HTR-8/SVneo (cell line): ENCODE results near the gene GNGT1.

Experiments
- DNase-seq: peaks from one replicate; pipeline ENCODE4 v3.0.0; 2011; ENCODE audit warnings: low spot score, mixed read lengths; ENCODE audit not compliant: insufficient read length
- FAIRE-seq: peaks from 2 replicates; lab custom pipeline; 2011; peaks lifted over from hg19 to GRCh38; lab: Jason Lieb, UNC

The GNGT1 gene

DNA sequence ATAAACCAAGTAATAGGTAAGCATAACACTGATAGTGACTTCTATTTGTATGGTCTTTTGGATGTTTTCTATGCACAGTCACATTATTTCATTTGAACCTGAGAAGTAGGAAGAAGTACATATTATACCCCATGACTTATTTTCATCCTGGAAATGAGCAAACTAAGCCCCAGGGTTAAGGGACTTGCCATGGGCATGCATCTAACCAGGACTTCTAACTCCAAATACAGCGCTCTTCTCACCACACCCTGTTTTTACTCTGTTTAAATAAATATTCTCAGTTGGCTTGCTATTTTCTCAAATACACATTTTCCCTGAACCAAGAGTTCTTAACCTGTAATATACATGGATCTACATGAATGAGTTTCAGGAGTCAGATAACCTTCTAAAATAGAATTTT is 31.5 kb downstream of the GNGT1 start:
- DNase-seq (no peak), FAIRE-seq (no peak)

DNA sequence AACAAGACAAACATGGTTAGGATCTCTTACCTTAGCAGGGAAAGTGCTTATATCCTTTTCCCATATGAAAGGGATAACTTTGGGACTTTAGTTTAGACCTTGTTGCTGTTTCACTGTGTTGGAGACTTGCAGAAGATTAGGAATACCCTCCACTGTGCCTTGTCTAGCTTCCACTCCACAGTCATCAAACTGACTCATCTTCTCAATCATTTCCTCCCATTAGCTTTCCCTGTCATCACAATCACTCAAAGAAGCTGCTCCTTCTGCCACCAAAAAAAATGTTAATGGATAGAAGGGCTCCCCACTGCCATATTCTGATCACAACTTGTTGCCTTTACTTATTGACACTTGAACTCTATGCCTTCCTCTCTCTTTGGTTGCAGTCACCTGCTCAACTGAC is 31.9 kb downstream of the GNGT1 start:
- DNase-seq, result no peak

DNA sequence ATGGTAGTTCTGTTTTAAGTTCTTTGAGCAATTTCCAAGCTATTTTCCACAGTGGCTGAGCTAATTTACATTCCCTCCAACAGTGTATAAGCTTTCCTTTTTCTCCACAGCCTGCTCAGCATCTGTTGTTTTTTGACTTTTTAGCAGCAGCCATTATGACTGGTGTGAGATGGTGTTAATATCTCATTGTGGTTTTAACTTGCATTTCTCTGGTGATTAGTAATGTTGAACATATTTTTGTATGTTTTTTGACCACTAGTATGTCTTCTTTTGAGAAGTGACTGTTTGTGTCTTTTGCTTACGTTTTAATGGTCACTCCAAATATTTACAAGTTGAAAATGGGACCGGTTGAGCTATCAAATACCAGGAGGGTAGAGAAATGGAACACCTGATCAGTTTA is 35.6 kb downstream of the GNGT1 start:
- DNase-seq (no peak), FAIRE-seq (no peak)

More for the DNA sequence above, 31.9 kb downstream of the GNGT1 start:
- FAIRE-seq, result no peak

DNA sequence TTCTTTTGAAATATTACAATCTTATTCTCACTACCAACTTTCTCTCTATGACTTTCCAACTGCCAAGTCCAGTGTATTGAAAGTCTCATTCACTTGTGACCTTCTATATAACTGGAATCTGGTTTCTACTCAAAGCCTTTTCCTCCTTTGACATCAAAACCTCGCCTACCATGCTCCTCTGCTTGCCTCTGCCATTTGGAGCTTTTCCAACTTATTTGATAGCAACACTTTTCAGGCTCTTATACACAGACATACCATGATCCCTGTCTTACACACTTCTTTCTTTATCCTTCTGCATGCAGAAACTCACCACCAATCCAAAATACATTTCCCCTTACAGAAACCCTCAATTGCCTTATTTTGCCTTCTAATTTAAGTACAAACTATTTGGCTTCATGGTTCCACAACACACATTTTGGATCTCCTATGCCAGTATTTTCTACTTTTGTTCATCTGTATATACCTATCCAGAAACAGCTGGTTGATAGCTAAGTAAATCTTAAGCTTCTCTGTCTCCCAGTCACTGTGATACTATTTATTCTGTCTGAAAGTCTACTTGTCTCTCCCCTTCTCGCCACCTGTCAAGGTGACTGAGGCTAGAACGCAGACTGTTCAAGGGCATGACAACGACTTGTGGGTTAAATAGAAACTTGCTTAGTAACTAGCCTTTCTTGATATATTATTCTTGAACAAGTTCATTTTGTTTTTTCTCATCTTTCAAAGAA is 37.6 kb downstream of the GNGT1 start:
- DNase-seq (no peak), FAIRE-seq (no peak)

DNA sequence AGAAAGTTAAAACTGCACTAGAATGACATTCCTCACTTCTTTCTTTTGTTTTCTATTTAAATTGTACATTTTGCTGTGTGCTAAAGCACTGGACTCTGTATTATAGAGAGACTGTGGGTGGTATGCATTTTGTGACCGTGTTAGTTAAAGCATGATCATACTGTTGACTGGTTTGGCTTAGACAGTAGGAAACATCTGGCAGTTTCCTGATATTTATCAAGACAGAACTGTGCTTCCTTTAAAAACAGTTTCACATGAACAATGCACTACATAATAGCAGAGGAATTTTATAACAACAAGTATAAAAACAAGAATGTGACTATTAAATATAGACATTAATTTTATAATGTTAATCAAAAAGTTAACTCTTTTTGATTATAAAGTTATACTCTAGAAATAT is 38.3 kb downstream of the GNGT1 start:
- no peak for DNase-seq
- FAIRE-seq, result no peak

DNA sequence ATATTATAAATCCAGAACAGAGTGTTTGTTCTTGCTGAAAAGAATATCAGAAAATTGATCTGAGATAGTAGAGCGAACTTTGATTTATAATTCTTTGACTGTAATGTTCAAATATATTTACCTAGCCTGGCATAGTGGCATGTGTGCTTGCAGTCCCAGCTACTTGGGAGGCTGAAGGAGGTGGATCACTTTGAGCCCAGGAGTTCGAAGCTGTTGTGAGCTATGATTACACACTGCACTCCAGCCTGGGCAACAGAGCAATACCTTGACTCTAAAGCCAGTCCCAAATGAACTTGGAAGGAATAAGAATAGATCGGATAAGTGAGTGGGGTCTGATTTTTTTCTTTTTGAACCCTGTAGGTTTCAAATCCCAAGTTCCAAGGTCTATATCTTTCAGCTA is 38.7 kb downstream of the GNGT1 start:
- no peak for DNase-seq
- FAIRE-seq, result no peak

DNA sequence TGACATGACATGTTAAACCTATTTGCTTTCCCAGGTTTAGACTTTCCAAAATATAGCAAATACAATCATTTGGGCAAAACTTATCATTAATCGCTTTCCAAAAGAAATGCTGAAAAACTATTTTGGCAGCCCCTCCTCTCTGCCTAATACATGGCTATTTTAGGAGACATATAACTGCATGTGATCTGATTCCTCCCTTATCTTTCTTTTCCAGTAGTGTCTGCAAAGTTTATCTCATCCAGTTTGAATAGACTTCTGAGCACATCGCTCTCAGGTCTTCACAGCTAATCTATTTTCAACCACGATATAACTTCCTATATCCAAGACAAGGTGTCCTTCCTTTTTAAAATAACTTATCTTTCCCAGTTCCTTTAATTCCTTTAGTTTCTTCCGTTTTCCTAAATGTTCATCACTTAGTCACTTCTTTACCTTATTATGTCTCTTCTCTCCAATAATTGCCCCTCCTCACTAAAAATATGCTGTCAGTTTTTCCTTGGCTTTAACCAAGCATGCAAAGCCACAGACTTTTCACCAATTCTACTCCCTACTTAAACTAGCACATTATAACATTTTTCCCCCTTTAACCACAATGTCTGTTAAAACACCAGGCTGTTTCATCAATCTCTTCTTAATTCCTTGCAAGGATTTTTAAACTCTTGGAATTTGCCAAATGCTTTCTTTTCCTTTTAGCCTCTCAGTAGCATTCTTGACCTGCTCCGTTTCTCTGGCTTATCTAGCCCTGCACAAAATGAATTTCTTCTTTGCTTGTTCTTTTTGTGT is 39.6 kb downstream of the GNGT1 start:
- DNase-seq (no peak), FAIRE-seq (no peak)

DNA sequence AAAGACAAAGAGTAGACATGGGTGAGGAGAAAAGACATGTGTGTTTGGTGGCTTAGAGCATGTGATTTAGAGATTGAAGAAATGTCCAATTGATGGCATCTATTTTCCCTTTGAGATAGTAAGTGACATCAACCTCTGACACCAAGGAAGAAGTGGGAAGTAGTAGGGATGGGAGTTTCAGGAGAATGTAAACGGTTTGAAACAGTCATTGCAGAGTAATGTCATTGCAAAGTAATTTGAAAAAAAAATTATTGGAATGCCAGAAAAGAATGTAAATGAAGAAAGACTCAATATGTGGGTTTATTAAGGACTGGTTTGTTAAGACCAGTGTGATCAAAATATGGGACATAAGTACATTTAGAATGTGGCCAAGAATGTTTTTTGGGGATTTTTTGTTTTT is 41.7 kb downstream of the GNGT1 start:
- DNase-seq (peak; percentile 5), FAIRE-seq (no peak)

DNA sequence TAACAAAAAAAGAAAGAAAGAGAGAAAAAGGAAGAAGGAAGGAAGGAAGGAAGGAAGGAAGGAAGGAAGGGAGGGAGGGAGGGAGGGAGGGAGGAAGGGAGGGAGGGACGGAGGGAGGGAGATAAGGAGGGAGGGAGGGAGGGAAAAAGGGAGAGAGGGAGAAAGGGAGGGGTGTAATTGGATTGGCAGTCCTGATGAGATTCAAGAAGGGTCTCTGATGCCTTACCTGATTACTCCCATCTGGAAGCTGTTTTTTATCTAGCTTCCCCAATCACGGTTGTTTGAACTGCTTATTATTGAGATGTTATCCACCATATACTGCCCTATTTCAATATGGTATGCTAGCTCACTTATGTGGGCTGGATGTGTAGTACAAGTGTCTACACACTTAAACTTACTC is 42.5 kb downstream of the GNGT1 start:
- DNase-seq (no peak), FAIRE-seq (no peak)

DNA sequence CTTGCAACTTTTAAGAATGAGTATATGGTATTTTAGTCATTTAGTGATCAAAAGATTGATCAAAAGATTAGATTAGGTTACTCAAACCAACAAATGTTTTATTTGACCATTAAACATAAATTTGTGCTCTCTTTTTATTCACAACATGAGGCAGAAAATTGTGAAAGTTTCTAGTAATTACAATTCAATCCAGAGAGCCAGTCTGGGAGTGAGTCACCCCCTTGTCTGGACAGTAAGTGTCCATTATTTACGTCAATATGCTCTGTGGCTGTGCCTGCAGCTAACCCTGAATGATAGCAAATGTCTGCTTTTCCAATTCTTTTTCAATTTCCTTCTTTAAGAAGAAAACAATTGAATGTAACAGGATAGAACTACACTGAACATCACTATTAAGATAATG is 43.1 kb downstream of the GNGT1 start:
- FAIRE-seq (no peak), DNase-seq (peak; percentile 23)

DNA sequence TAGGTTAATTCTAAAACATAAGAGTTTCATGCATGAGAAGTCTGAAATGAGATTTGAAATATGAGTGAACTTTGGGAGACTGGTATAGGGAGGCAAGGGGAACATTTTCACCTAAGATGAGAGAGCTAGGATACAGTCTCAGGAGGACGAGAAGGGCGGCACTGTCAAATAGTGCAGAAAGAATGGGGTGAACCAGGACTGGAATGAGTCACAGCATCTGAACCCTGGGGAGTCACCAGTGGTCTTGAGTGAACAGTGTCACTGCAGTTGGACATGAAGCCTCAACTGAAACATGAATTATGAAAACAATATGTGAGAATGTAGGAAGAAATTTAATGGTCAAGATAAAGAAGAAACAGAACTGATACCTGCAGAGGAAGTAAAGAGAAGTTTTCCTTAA is 48.9 kb downstream of the GNGT1 start:
- FAIRE-seq (no peak), DNase-seq (no peak)

DNA sequence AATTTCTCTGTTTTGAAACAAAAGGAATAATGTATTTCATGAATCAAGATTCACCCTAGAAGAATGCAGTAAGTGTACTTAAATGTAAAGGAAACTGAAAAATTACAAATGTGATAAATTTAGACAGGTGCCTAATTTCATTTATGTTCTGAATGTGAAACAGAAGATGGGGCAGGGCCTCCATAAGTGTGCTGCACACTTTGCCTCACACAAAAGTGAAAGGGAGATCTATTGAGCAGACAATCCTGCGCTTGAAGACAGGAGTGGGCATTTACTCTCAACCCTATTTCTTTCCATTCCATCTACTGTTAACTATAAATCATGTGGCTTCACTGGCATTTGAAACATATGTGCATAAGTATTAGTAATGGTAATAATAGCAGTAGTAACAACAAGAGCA is 51.4 kb downstream of the GNGT1 start:
- no peak for FAIRE-seq

DNA sequence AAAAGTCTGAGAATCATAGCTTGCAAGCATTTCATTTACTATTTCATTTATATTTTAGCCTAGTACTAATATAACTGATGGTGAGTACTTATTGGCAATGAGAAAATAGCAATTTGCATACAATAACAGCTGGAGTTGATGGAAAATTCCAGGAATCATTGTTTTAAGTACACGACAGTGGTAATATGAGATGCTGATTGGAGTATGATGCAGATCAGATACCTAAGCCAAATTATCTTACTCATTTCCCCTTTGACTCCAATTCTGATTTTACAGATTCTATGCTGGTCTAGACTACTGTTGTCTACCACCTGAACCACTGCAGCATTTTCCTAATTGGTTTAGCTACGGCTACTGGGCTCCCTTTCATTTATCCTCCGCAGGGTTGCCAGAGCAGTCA is 51.8 kb downstream of the GNGT1 start:
- FAIRE-seq, result no peak
- no peak for DNase-seq

More for the DNA sequence above, 51.4 kb downstream of the GNGT1 start:
- no peak for DNase-seq

DNA sequence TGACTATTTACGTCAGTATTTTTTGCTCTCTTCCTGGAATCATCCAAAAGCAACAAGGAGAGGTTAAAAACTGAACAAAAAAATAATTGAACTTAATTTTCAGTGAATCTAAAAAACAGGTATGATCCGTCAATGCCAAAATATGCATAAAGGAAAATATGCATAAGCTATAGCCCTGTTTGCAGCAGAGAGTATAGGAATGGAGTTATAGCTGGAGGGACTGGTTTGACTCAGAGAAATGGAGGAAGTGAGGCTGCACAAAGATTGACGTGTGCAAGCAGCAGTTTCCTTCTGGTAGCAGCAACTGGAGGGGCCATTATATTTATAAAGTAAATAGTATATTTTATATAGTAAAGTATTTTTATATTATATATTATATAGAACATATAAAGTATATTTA is 52.3 kb downstream of the GNGT1 start:
- FAIRE-seq (no peak), DNase-seq (no peak)
